Pancreas (tissue), 10 donors: Measurements from ENCODE around the gene KLK15. TPM values are rescaled to one million over a fixed set of nuclear protein-coding genes. Genes with fewer than 3 reads are reported as not detected.
"Not testable (repeated sequence)": the region's sequence is repeated elsewhere in the genome, so short reads cannot be mapped to it uniquely, and the experiment has no call there.

Experiments used
- ATAC-seq, 4 donors: fragments of 200-7000 bp; cut with Tn5 transposase; one replicate each; pipeline versions ENCODE4 v1.8.0 to v1.9.1; 2020; ENCODE audit warnings: mild to moderate bottlenecking in 4 of 4, moderate library complexity in 4 of 4
- DNase-seq, 6 donors: peaks; one replicate each; pipeline ENCODE4 v3.0.0-alpha.2; 2020
- FAIRE-seq: peaks from 2 replicates; lab custom pipeline; 2012; peaks lifted over from hg19 to GRCh38; lab: Jason Lieb, UNC
- H3K27ac ChIP-seq, 4 donors: fragments of 200-600 bp; sonication (generic); 1 replicate in 3 of 4; 2 replicates in 1 of 4; pipeline versions ENCODE4 v1.5.0 to v1.8.0; 2020
- H3K27me3 ChIP-seq, 4 donors: fragments of 200-600 bp; one replicate each; pipeline ENCODE4 v1.8.0; 2021
- H3K36me3 ChIP-seq, 3 donors: fragments of 200-600 bp; sonication (generic) in 1 of 3; one replicate each; pipeline versions ENCODE4 v1.5.0 to v1.8.0; 2020 to 2021
- H3K4me1 ChIP-seq, 3 donors: fragments of 200-600 bp; one replicate each; pipeline ENCODE4 v1.8.0; 2021
- H3K4me3 ChIP-seq, 4 donors: fragments of 200-600 bp; sonication (generic) in 2 of 4; one replicate each; pipeline versions ENCODE4 v1.5.0 to v1.8.0; 2020 to 2021
- H3K9me3 ChIP-seq, 4 donors: fragments of 200-600 bp; one replicate each; pipeline ENCODE4 v1.8.0; 2021
- CTCF ChIP-seq, 4 donors: fragments of 200-600 bp; sonication (generic) in 3 of 4; IDR thresholded peaks; one replicate each; pipeline versions ENCODE4 v1.5.0 to v1.8.0; 2021; ENCODE audit warnings: antibody characterized with exemption in 4 of 4
- WGBS, 2 donors: extraction: QIAGEN DNeasy Blood & Tissue Kit; methylation state at CpG; one replicate each; pipeline ENCODE4 v1.1.7; 2013; 5-methylcytosine and 5-hydroxymethylcytosine counted together
- intact Hi-C, 3 donors: fragments of 100-400 bp; cut with DNase I; formaldehyde crosslinking; loops; one replicate each; pipeline versions ENCODE4 v1.11.1 to v1.14.2; 2022
- polyA plus RNA-seq, 2 donors: library from polyadenylated mRNA; stranded (reverse); fragments of 200-250 nt; gene quantifications; one replicate each; pipeline ENCODE4 v1.2.3, GENCODE V29; 2013
- total RNA-seq, 6 donors: library from RNA; stranded (reverse); fragmentation: NEBNext Ultra II Directional in 4 of 6; extraction: Animal tissue kit (Norgen Biotek cat#: 25700) in 4 of 6; gene quantifications; one replicate each; pipeline versions ENCODE4 v1.2.1 to v1.2.4, GENCODE V29; 2021 to 2023
- donor health status: healthy with polysubstance abuse.
- donor health status: DM: no; HTN: no; CAD: no; lungs with moderate emphysema.
- donor health status: DM: no; HTN: no; CAD: no.
- donor health status: control.
- donor health status: control.
- donor health status: Bipolar disorder and iron deficiency.
- donor health status: DM: yes; HTN: yes; CAD: no.
- donor health status: DM: no; HTN: no; CAD: no.
- donor health status: DM: no; HTN: no; CAD: no.
- donor health status: DM: yes; HTN: yes; CAD: no.

The KLK15 gene
- total and polyA plus RNA-seq, 8 donors: 0.07 to 0.27 TPM; not detected in 6

GRCh38 chr19:50812474-50812873, 20.9 kb downstream of the KLK15 start:
- H3K27me3 ChIP-seq: no peaks in the 10 kb centered on the region
- H3K27ac ChIP-seq: no peak overlapping the region
- DNase-seq: peak in 1 of 6 donors; percentile 34
- no peaks in the 10 kb centered on the region for H3K9me3 ChIP-seq
- TF ChIP-seq CTCF (IDR thresholded peaks at IDR 0.05): no peak
- 58 to 71% methylated on average over 3 of the region's 3 CpGs for WGBS, 2 donors
- intact Hi-C loops: no loop called here
- no peak for ATAC-seq
- no peaks in the 10 kb centered on the region for H3K36me3 ChIP-seq
- H3K4me3 ChIP-seq: no peak overlapping the region
- no peak for FAIRE-seq
- no peaks in the 10 kb centered on the region for H3K4me1 ChIP-seq

GRCh38 chr19:50811622-50812238, 21.6 kb downstream of the KLK15 start:
- DNase-seq: peak in 1 of 6 donors; percentile 20
- H3K27me3 ChIP-seq, H3K4me3 ChIP-seq, H3K36me3 ChIP-seq, H3K27ac ChIP-seq, H3K9me3 ChIP-seq, H3K4me1 ChIP-seq, intact Hi-C loops, FAIRE-seq, ATAC-seq: not testable (repeated sequence)
- 60 to 64% methylated on average over 2 to 3 of the region's 3 CpGs for WGBS, 2 donors

GRCh38 chr19:50808856-50809255, 24.5 kb downstream of the KLK15 start:
- Histone ChIP-seq H3K4me1 (peaks cover 0 to 3% (median 0%) of the 10 kb centered on the region in 3 donors), H3K27me3 (no peaks in the 10 kb centered on the region), H3K27ac (no peak overlapping the region), H3K36me3 (no peaks in the 10 kb centered on the region), H3K4me3 (no peak overlapping the region), H3K9me3 (no peaks in the 10 kb centered on the region)
- FAIRE-seq: no peak
- intact Hi-C loops: no loop called here
- TF ChIP-seq CTCF (IDR thresholded peaks at IDR 0.05): no peak
- no peak for ATAC-seq
- no peak for DNase-seq
- WGBS, 2 donors: 51 to 52% methylated on average over 1 of the region's 1 CpG

GRCh38 chr19:50804420-50805272, 28.7 kb downstream of the KLK15 start:
- peak; percentile 96 to 100 (median 99) for DNase-seq
- Histone ChIP-seq H3K27me3 (no peaks in the 10 kb centered on the region), H3K27ac (peak overlapping the region; percentile 96 to 100 (median 98)), H3K4me3 (peak overlapping the region; percentile 69 to 95 (median 90)), H3K4me1 (peaks cover 0 to 16% (median 15%) of the 10 kb centered on the region in 3 donors), H3K36me3 (peaks cover 0 to 15% (median 6%) of the 10 kb centered on the region in 3 donors), H3K9me3 (no peaks in the 10 kb centered on the region)
- no peak for TF ChIP-seq CTCF (IDR thresholded peaks at IDR 0.05)
- intact Hi-C loops: no loop called here
- peak; percentile 87 for FAIRE-seq
- peak; percentile 98 to 99 (median 98) for ATAC-seq
- WGBS, 2 donors: 0 to 1% methylated on average over 61 to 62 of the region's 62 CpGs

GRCh38 chr19:50803633-50804419, 29.5 kb downstream of the KLK15 start:
- peak overlapping the region; percentile 96 to 100 (median 98) for H3K27ac ChIP-seq
- intact Hi-C loops: no loop called here
- H3K27me3 ChIP-seq: no peaks in the 10 kb centered on the region
- FAIRE-seq (no peak), DNase-seq (peak in 1 of 6 donors; percentile 55), ATAC-seq (peak; percentile 6 to 24 (median 12))
- 0 to 1% methylated on average over 40 of the region's 40 CpGs for WGBS, 2 donors
- H3K4me3 ChIP-seq: peak overlapping the region; percentile 69 to 95 (median 90)
- H3K4me1 ChIP-seq: peaks cover 0 to 16% (median 15%) of the 10 kb centered on the region in 3 donors
- peaks cover 0 to 20% (median 6%) of the 10 kb centered on the region in 3 donors for H3K36me3 ChIP-seq
- no peaks in the 10 kb centered on the region for H3K9me3 ChIP-seq
- TF ChIP-seq CTCF (IDR thresholded peaks at IDR 0.05): no peak
